ENCODE results near the gene RTF2.
"Not testable (repeated sequence)": the region's sequence is repeated elsewhere in the genome, so short reads cannot be mapped to it uniquely, and the experiment has no call there.

RTF2 gene

GRCh38 chr20:56503916-56504315, 35.5 kb downstream of the RTF2 start:
- DNase-seq: no peak

- DNase-seq: no peak
Observed at GRCh38 chr20:56504373-56505005, 36.1 kb downstream of the RTF2 start.

GRCh38 chr20:56506103-56506502, 37.7 kb downstream of the RTF2 start:
- no peak for DNase-seq

- DNase-seq: no peak
Observed at GRCh38 chr20:56511926-56512325, 43.5 kb downstream of the RTF2 start.

GRCh38 chr20:56513161-56514150, 45.0 kb downstream of the RTF2 start:
- DNase-seq: peak; percentile 57

GRCh38 chr20:56516631-56517030, 48.2 kb downstream of the RTF2 start:
- no peak for DNase-seq

- DNase-seq: no peak
Observed at GRCh38 chr20:56517211-56517610, 48.8 kb downstream of the RTF2 start.

- DNase-seq: no peak
Observed at GRCh38 chr20:56517641-56518040, 49.2 kb downstream of the RTF2 start.

- no peak for DNase-seq
Observed at GRCh38 chr20:56518126-56518525, 49.7 kb downstream of the RTF2 start.

- DNase-seq: no peak
Observed at GRCh38 chr20:56518721-56519398, 50.4 kb downstream of the RTF2 start.

- no peak for DNase-seq
Observed at GRCh38 chr20:56519551-56519950, 51.1 kb downstream of the RTF2 start.

GRCh38 chr20:56520180-56520579, 51.8 kb downstream of the RTF2 start:
- no peak for DNase-seq

GRCh38 chr20:56520746-56521354, 52.4 kb downstream of the RTF2 start:
- DNase-seq: not testable (repeated sequence)

GRCh38 chr20:56522311-56522710, 53.9 kb downstream of the RTF2 start:
- no peak for DNase-seq

GRCh38 chr20:56524444-56524843, 56.0 kb downstream of the RTF2 start, which contains the start of gene FAM209A:
FAM209A (plus strand) TSS chr20:56524744; CDS start chr20:56524809, 65 bp downstream.
- DNase-seq: not testable (repeated sequence)

GRCh38 chr20:56527521-56527920, 59.1 kb downstream of the RTF2 start:
- no peak for DNase-seq

- not testable (repeated sequence) for DNase-seq
Observed at GRCh38 chr20:56532946-56533345, 64.5 kb downstream of the RTF2 start, which contains the start of gene FAM209B. FAM209B (plus strand) TSS chr20:56533246; CDS start chr20:56533342, 96 bp downstream.

- no peak for DNase-seq
Observed at GRCh38 chr20:56537997-56538396, 69.6 kb downstream of the RTF2 start.

- DNase-seq: no peak
Observed at GRCh38 chr20:56540415-56540814, 72.0 kb downstream of the RTF2 start.

GRCh38 chr20:56542489-56543030, 74.1 kb downstream of the RTF2 start:
- no peak for DNase-seq

- DNase-seq: no peak
Observed at GRCh38 chr20:56551571-56551970, 83.1 kb downstream of the RTF2 start.

GRCh38 chr20:56552911-56553629, 84.6 kb downstream of the RTF2 start:
- DNase-seq: no peak
